HUES6 (cell line): Measurements from ENCODE around the gene ZDHHC18.
"Not testable (repeated sequence)": the region's sequence is repeated elsewhere in the genome, so short reads cannot be mapped to it uniquely, and the experiment has no call there.

Experiments
- H3K27ac ChIP-seq: 2 replicates; pipeline ENCODE4 v1.7.0; 2013; ENCODE audit warnings: low read depth, mild to moderate bottlenecking, low read length, inconsistent platforms
- H3K27me3 ChIP-seq: 2 replicates; pipeline ENCODE4 v1.6.1; 2013; ENCODE audit warnings: low read length; ENCODE audit not compliant: control insufficient read depth, insufficient read depth
- H3K36me3 ChIP-seq: 2 replicates; pipeline ENCODE4 v1.6.1; 2013; ENCODE audit warnings: low read length; ENCODE audit not compliant: control insufficient read depth, insufficient read depth
- H3K4me1 ChIP-seq: 2 replicates; pipeline ENCODE4 v1.6.1; 2013; ENCODE audit warnings: low read length; ENCODE audit not compliant: control insufficient read depth, insufficient read depth
- H3K4me3 ChIP-seq: 2 replicates; pipeline ENCODE4 v1.5.1; 2013; ENCODE audit warnings: low read depth, low read length
- H3K9ac ChIP-seq: one replicate; pipeline ENCODE4 v1.6.1; 2013; ENCODE audit warnings: mild to moderate bottlenecking, low read length
- H3K9me3 ChIP-seq: 2 replicates; pipeline ENCODE4 v1.6.1; 2013; ENCODE audit warnings: low read depth, low read length; ENCODE audit not compliant: control insufficient read depth, insufficient read depth

The ZDHHC18 gene

DNA sequence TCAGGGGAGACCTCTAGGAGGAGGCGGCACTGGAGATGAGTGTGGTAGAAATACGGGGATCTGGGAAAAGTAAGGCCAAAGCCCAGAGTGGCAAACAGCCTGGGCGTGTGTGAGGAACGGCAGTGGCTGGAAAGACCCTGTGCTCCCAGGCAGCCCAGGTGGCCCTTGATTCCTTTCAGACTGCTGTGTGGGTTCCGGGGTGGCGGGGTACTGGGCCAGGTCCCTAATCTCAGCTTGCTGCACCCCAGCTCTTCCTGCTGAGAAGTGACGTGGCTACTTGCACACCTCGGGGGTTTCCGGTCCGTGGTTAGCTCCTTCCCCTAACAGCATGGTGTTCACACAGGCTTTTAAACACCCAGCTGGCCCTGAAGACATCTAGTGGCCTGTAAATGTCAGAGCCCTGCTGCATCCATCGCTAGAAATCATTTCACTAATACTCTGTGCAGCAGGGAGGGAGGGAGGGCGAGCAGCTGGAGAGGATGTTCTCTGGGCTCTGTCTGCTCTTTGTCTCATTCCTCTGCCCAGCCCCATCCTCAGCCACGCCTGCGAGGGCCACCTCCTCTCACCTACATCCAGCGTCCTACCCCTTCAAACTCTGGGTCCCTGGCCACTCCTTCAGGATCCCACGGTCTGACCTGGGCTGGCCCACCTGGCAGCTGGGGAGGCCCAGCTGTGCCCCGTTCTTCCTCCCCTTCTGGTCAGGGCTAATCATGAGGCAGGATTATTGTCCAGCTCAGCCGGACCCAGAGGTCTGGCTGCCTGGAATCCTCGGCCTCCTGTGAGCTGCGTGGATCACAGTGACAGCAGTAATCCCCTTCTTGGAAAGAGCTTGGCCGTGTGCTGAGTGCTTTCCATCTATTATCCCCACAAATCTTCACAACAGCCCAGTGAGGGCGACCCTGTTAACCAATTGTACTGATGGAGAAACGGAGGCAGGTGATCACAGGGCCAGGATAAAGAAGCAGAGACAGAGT lies 7.2 kb downstream of the ZDHHC18 start:
- Histone ChIP-seq H3K36me3 (peaks cover 65% of the 10 kb centered on the region), H3K27me3 (no peaks in the 10 kb centered on the region), H3K4me1 (peaks cover 4% of the 10 kb centered on the region; the same call in 1 of the 2 replicates), H3K27ac (no peak overlapping the region), H3K9me3 (no peaks in the 10 kb centered on the region), H3K9ac (no peak overlapping the region), H3K4me3 (no peak overlapping the region)

GRCh38 chr1:26837665-26838064 lies 11.2 kb downstream of the ZDHHC18 start:
- not testable (repeated sequence) for H3K9me3 ChIP-seq, H3K4me1 ChIP-seq, H3K4me3 ChIP-seq, H3K27ac ChIP-seq, H3K9ac ChIP-seq, H3K27me3 ChIP-seq
- peaks cover 61% of the 10 kb centered on the region for H3K36me3 ChIP-seq

DNA sequence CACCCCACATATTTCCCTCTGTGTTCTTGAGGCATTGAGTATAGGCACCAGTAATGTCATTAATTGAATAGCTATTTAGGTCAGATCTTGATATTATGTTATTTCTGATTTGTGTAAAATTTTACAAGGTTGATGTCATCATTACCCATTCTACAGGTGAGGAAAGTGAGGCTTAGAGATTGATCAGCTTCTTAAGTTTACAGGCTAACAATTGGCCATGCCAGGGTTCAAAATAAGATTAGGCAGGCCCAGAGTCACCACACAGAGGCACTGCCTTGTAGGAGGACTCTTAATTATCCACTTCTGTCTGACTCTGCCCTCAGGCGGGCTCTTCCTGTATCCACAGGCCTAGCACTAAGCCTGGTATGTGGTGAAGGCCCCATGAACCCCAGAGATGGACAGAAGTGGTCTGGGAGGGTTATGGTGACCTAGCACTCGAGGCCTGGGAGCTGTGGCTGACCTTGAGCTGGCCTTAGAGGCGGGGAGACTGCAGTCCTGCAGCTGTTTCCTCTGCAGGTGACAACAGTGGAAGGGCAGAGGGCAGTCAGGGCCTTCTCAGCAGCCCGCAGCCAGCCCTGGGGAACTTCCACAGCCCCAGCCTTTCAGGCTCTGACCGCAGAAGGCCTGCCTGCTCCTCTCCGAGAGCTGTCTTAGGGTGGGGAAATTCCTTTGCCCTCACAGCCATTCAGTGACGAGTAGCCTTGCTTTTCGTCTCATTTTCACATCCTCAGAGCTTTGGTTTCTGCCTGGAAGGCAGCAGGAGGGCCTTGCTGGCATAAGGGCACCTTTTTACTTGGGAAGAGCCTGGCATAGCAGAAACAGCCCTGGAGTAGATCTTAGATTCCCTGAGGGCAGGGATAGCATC lies 12.2 kb downstream of the ZDHHC18 start:
- H3K4me3 ChIP-seq: no peak overlapping the region
- no peaks in the 10 kb centered on the region for H3K27me3 ChIP-seq
- H3K9me3 ChIP-seq: no peaks in the 10 kb centered on the region
- no peak overlapping the region for H3K27ac ChIP-seq
- H3K9ac ChIP-seq: no peak overlapping the region
- peaks cover 54% of the 10 kb centered on the region for H3K36me3 ChIP-seq
- no peaks in the 10 kb centered on the region for H3K4me1 ChIP-seq

DNA sequence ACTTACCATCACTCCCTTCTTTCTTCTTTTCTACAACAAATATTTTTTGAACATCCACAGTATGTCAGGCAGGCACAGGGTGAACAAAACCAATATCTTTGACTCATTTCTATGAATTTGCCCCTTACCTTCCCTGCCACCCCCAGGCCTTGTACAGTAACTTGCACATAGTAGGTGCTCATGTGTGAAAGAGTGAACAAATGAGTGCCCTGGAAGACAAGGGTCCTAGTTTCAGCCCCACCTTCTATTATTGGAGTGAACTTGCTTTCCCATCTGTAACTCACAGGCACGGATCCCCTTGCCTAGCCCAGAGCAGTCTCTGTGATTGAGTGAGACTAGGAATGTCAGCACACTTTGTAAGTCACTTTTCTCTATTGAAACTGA lies 12.8 kb downstream of the ZDHHC18 start:
- H3K27ac ChIP-seq: no peak overlapping the region
- no peaks in the 10 kb centered on the region for H3K9me3 ChIP-seq
- no peaks in the 10 kb centered on the region for H3K4me1 ChIP-seq
- peaks cover 50% of the 10 kb centered on the region for H3K36me3 ChIP-seq
- no peak overlapping the region for H3K4me3 ChIP-seq
- H3K9ac ChIP-seq: no peak overlapping the region
- H3K27me3 ChIP-seq: no peaks in the 10 kb centered on the region

DNA sequence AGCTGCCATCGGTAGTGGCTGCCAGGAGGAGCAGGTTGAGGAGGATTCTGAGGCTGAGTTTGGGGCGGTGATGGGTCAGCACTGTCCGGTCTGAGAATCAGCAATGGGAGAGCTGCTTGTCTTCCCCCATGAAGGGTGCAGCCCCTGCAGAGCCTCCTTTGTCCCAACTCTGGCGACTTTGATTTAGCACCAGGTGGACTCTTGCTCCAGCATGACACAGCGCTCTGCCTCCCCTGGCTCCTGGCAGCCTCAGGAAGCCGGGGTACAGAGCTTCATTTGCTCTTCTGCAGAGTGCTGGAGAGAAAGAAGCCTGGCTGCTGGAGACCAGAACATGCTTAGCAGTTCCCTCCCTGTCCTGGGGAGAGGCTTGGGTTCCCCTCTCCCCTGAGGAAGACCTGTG lies 13.3 kb downstream of the ZDHHC18 start:
- no peaks in the 10 kb centered on the region for H3K4me1 ChIP-seq
- H3K9ac ChIP-seq: no peak overlapping the region
- H3K9me3 ChIP-seq: no peaks in the 10 kb centered on the region
- H3K4me3 ChIP-seq: no peak overlapping the region
- H3K36me3 ChIP-seq: peaks cover 45% of the 10 kb centered on the region
- no peaks in the 10 kb centered on the region for H3K27me3 ChIP-seq
- H3K27ac ChIP-seq: no peak overlapping the region

DNA sequence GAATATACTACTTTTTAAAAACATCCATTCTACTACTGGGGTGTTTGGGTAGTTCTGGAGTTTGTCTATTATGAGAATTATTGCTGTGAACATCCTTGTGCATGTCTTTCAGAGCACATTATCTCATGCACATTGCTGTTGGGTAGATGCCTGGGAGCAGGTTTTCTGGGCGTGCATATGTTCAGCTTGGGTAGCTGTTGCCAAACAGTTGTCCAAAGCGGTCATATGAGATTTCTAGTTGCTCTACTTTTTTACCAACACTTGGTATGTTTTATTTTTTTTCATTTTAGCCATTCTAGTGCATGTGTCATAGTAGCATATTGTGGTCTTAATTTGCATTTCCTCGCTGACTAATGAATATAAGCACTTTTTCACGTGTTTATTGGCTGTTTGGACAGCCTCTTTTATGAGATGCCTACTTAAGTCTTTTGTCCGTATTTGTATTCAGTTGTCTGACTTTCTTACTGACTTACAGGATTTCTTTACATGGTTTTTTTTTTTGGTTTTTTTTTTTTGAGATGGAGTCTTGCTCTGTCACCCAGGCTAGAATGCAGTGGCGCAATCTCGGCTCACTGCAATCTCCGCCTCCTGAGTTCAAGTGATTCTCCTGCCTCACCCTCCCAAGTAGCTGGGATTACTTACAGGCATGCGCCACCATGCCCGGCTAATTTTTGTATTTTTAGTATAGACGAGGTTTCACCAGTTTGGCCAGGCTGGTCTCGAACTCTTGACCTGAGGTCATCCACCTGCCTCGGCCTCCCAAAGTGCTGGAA lies 18.1 kb downstream of the ZDHHC18 start:
- Histone ChIP-seq H3K4me3 (no peak overlapping the region), H3K27ac (no peak overlapping the region), H3K36me3 (peaks cover 50% of the 10 kb centered on the region), H3K27me3 (no peaks in the 10 kb centered on the region), H3K9me3 (no peaks in the 10 kb centered on the region), H3K9ac (no peak overlapping the region), H3K4me1 (no peaks in the 10 kb centered on the region)

- H3K36me3 ChIP-seq: peaks cover 61% of the 10 kb centered on the region
- not testable (repeated sequence) for H3K9me3 ChIP-seq, H3K9ac ChIP-seq, H3K4me3 ChIP-seq, H3K4me1 ChIP-seq, H3K27ac ChIP-seq, H3K27me3 ChIP-seq
Observed at GRCh38 chr1:26847826-26848225, 21.3 kb downstream of the ZDHHC18 start.

DNA sequence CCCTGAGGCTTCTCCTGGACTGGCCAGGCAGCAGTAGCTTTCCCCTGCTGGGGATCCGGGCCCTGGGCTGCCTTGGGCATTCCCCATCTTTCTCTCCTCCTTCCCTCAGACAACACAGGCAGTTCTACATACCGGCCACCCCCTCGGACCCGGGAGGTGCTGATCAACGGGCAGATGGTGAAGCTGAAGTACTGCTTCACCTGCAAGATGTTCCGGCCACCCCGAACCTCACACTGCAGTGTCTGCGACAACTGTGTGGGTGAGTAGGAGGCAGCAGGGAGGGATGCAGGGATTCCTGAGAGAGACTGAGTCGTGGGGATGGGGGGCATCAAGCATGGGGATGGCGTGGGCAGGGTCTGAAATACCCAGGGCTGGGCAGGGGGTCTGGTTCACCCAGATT lies 22.0 kb downstream of the ZDHHC18 start:
- H3K27ac ChIP-seq: no peak overlapping the region
- no peak overlapping the region for H3K9ac ChIP-seq
- H3K9me3 ChIP-seq: no peaks in the 10 kb centered on the region
- H3K36me3 ChIP-seq: peaks cover 67% of the 10 kb centered on the region
- no peak overlapping the region for H3K4me3 ChIP-seq
- H3K4me1 ChIP-seq: peaks cover 3% of the 10 kb centered on the region; the same call in 1 of the 2 replicates
- H3K27me3 ChIP-seq: no peaks in the 10 kb centered on the region

GRCh38 chr1:26848941-26849774 lies 22.7 kb downstream of the ZDHHC18 start:
- Histone ChIP-seq H3K9me3 (no peaks in the 10 kb centered on the region), H3K36me3 (peaks cover 69% of the 10 kb centered on the region), H3K9ac (no peak overlapping the region), H3K4me1 (peaks cover 3% of the 10 kb centered on the region; the same call in 1 of the 2 replicates), H3K27ac (no peak overlapping the region), H3K4me3 (no peak overlapping the region), H3K27me3 (no peaks in the 10 kb centered on the region)

GRCh38 chr1:26851106-26851684 lies 24.7 kb downstream of the ZDHHC18 start:
- Histone ChIP-seq H3K36me3 (peaks cover 66% of the 10 kb centered on the region), H3K27ac (no peak overlapping the region), H3K4me3 (no peak overlapping the region), H3K4me1 (peaks cover 3% of the 10 kb centered on the region), H3K9me3 (no peaks in the 10 kb centered on the region), H3K27me3 (no peaks in the 10 kb centered on the region), H3K9ac (no peak overlapping the region)
